H1 (cell line): ENCODE measurements around the gene CCDC169. TPM values are rescaled to one million over a fixed set of nuclear protein-coding genes. Genes with fewer than 3 reads are reported as not detected.

ENCODE experiments used
- CTCF ChIA-PET: fragments of 300-600 bp; sonication (Branson Sonifier 250); formaldehyde crosslinking; loops from one replicate; lab custom pipeline; 2021; ENCODE audit not compliant: partially characterized antibody; lab: Charles Lee
- POLR2A ChIA-PET: fragments of 300-600 bp; sonication (Branson Sonifier 250); formaldehyde crosslinking; loops from one replicate; lab custom pipeline; 2021; ENCODE audit warnings: inconsistent platforms; ENCODE audit not compliant: partially characterized antibody; lab: Charles Lee
- DNase-seq, 2 experiments: peaks; one replicate each; pipeline versions ENCODE4 v3.0.0 to v3.0.0-alpha.2; 2010 to 2022; ENCODE audit warnings: low spot score in 2 of 2, low read depth in 1 of 2, mixed read lengths in 1 of 2
- FAIRE-seq: peaks from 2 replicates; lab custom pipeline; 2011; peaks lifted over from hg19 to GRCh38; lab: Jason Lieb, UNC
- H2AFZ ChIP-seq: 2 replicates; pipeline ENCODE4 v1.8.1; 2012; ENCODE audit warnings: low read length, inconsistent platforms
- H2AK5ac ChIP-seq: 2 replicates; pipeline ENCODE4 v1.6.1; 2013; ENCODE audit warnings: low read depth, low read length
- H2BK120ac ChIP-seq: replicated peaks from 2 replicates; pipeline ENCODE3; 2013; ENCODE audit warnings: low read depth, low read length, inconsistent platforms
- H2BK12ac ChIP-seq: 2 replicates; pipeline ENCODE4 v1.6.1; 2013; ENCODE audit warnings: low read depth, low read length
- H2BK15ac ChIP-seq: 2 replicates; pipeline ENCODE4 v1.6.1; 2013; ENCODE audit warnings: low read length
- H2BK20ac ChIP-seq: 2 replicates; pipeline ENCODE4 v1.6.1; 2013; ENCODE audit warnings: low read length
- H2BK5ac ChIP-seq: 2 replicates; pipeline ENCODE4 v1.6.1; 2013; ENCODE audit warnings: low read depth, low read length
- H3K14ac ChIP-seq: 2 replicates; pipeline ENCODE4 v1.6.1; 2013; ENCODE audit warnings: inconsistent platforms; ENCODE audit not compliant: insufficient read length
- H3K18ac ChIP-seq: 2 replicates; pipeline ENCODE4 v1.6.1; 2013; ENCODE audit warnings: low read length; ENCODE audit errors: extremely low read depth
- H3K23ac ChIP-seq: 2 replicates; pipeline ENCODE4 v1.6.1; 2013; ENCODE audit warnings: inconsistent platforms; ENCODE audit not compliant: insufficient read length
- H3K23me2 ChIP-seq: 2 replicates; pipeline ENCODE4 v1.6.1; 2013; ENCODE audit warnings: low read depth, low read length
- H3K27ac ChIP-seq: 2 replicates; pipeline ENCODE4 v1.6.1; 2011; ENCODE audit warnings: low read depth, low read length, inconsistent platforms
- H3K27me3 ChIP-seq, 4 experiments: replicated peaks in 1 of 4; 1 replicate in 1 of 4; 2 replicates in 3 of 4; pipeline versions ENCODE4 v1.6.1 to v1.8.1; 2011 to 2013; ENCODE audit warnings: low read length in 3 of 4, mild to moderate bottlenecking in 3 of 4, inconsistent platforms in 2 of 4, mixed read lengths in 2 of 4, moderate library complexity in 1 of 4; ENCODE audit not compliant: control insufficient read depth in 3 of 4, insufficient read depth in 3 of 4; ENCODE audit errors: extremely low read depth in 1 of 4
- H3K36me3 ChIP-seq, 4 experiments: 2 replicates each; pipeline versions ENCODE4 v1.6.1 to v1.8.1; 2011 to 2013; ENCODE audit warnings: mild to moderate bottlenecking in 4 of 4, low read length in 3 of 4, moderate library complexity in 2 of 4, control low read depth in 1 of 4, inconsistent platforms in 1 of 4; ENCODE audit not compliant: insufficient read depth in 4 of 4, control insufficient read depth in 2 of 4
- H3K4ac ChIP-seq: replicated peaks from 2 replicates; pipeline ENCODE3; 2013; ENCODE audit warnings: low read length, low read depth, mixed read lengths, inconsistent platforms; ENCODE audit not compliant: insufficient read length
- H3K4me1 ChIP-seq, 4 experiments: replicated peaks in 1 of 4; 1 replicate in 1 of 4; 2 replicates in 3 of 4; pipeline versions ENCODE4 v1.6.1 to v1.8.1; 2011 to 2013; ENCODE audit warnings: low read length in 3 of 4, inconsistent platforms in 2 of 4, mixed read lengths in 1 of 4; ENCODE audit not compliant: insufficient read depth in 4 of 4, control insufficient read depth in 3 of 4
- H3K4me2 ChIP-seq, 2 experiments: 2 replicates each; pipeline versions ENCODE4 v1.6.1 to v1.8.1; 2011 to 2013; ENCODE audit warnings: low read depth in 2 of 2, low read length in 2 of 2, control low read depth in 1 of 2, inconsistent platforms in 1 of 2, mild to moderate bottlenecking in 1 of 2; ENCODE audit not compliant: insufficient read depth in 1 of 2
- H3K4me3 ChIP-seq, 4 experiments: fragments of 200-600, 300-600 bp in 1 of 4; sonication (generic), shearing (Covaris generic), sonication (Bioruptor Twin) in 1 of 4; 2 replicates each; pipeline versions ENCODE4 v1.5.1 to v1.8.1; 2011 to 2016; ENCODE audit warnings: low read length in 4 of 4, low read depth in 3 of 4, control low read depth in 2 of 4, inconsistent platforms in 2 of 4, mild to moderate bottlenecking in 2 of 4, mixed read lengths in 1 of 4, moderate library complexity in 1 of 4; ENCODE audit not compliant: insufficient read depth in 2 of 4; ENCODE audit errors: extremely low read depth in 1 of 4
- H3K56ac ChIP-seq: replicated peaks from 2 replicates; pipeline ENCODE3; 2013; ENCODE audit warnings: low read depth, mild to moderate bottlenecking, mixed read lengths, low read length, inconsistent platforms; ENCODE audit not compliant: insufficient read length
- H3K79me1 ChIP-seq: 2 replicates; pipeline ENCODE4 v1.6.1; 2013; ENCODE audit warnings: low read depth, low read length, control low read depth
- H3K79me2 ChIP-seq, 2 experiments: 2 replicates each; pipeline versions ENCODE4 v1.6.1 to v1.8.1; 2012 to 2013; ENCODE audit warnings: low read length in 2 of 2, mild to moderate bottlenecking in 2 of 2, inconsistent platforms in 1 of 2; ENCODE audit not compliant: insufficient read depth in 2 of 2, control insufficient read depth in 1 of 2
- H3K9ac ChIP-seq, 4 experiments: replicated peaks in 1 of 4; 1 replicate in 1 of 4; 2 replicates in 3 of 4; pipeline versions ENCODE4 v1.6.1 to v1.8.1; 2011 to 2013; ENCODE audit warnings: low read depth in 3 of 4, low read length in 3 of 4, control low read depth in 2 of 4, mild to moderate bottlenecking in 2 of 4, moderate library complexity in 2 of 4, inconsistent platforms in 1 of 4; ENCODE audit errors: extremely low read depth in 1 of 4
- H3K9me3 ChIP-seq, 2 experiments: 2 replicates each; pipeline versions ENCODE4 v1.6.1 to v1.8.1; 2012 to 2013; ENCODE audit warnings: mild to moderate bottlenecking in 2 of 2, moderate library complexity in 2 of 2, control low read depth in 1 of 2, inconsistent platforms in 1 of 2, low read depth in 1 of 2, low read length in 1 of 2, mixed read lengths in 1 of 2; ENCODE audit not compliant: insufficient read depth in 2 of 2
- H4K20me1 ChIP-seq, 2 experiments: replicated peaks in 1 of 2; 2 replicates each; pipeline versions ENCODE3 to v1.8.1; 2011 to 2013; ENCODE audit warnings: inconsistent platforms in 2 of 2, low read length in 2 of 2, mild to moderate bottlenecking in 1 of 2; ENCODE audit not compliant: insufficient read depth in 2 of 2, control insufficient read depth in 1 of 2
- H4K5ac ChIP-seq: 2 replicates; pipeline ENCODE4 v1.6.1; 2013; ENCODE audit warnings: low read length, low read depth, mixed read lengths, inconsistent platforms; ENCODE audit not compliant: insufficient read length
- H4K8ac ChIP-seq: 2 replicates; pipeline ENCODE4 v1.8.0; 2013; ENCODE audit warnings: mild to moderate bottlenecking, moderate library complexity, low read length, inconsistent platforms; ENCODE audit not compliant: insufficient read depth; ENCODE audit errors: extremely low read depth
- H4K91ac ChIP-seq: replicated peaks from 2 replicates; pipeline ENCODE3; 2013; ENCODE audit warnings: low read length, mixed read lengths, inconsistent platforms; ENCODE audit not compliant: insufficient read length
- CEBPB ChIP-seq: IDR thresholded peaks from 2 replicates; pipeline ENCODE4 v1.6.1; 2012; ENCODE audit warnings: low read depth, low read length
- CHD2 ChIP-seq: IDR thresholded peaks from 2 replicates; pipeline ENCODE4 v1.6.1; 2012; ENCODE audit warnings: low read length, improper control_type of control experiment
- CTBP2 ChIP-seq: IDR thresholded peaks from 2 replicates; pipeline ENCODE4 v1.7.0; 2011; ENCODE audit warnings: borderline replicate concordance, mild to moderate bottlenecking, moderate library complexity, mixed read lengths, low read length; ENCODE audit not compliant: insufficient read depth, insufficient read length
- GABPA ChIP-seq: IDR thresholded peaks from 2 replicates; pipeline ENCODE4 v1.6.1; 2011; ENCODE audit warnings: mild to moderate bottlenecking, low read length, moderate library complexity, borderline replicate concordance; ENCODE audit not compliant: insufficient read depth
- GTF2F1 ChIP-seq: IDR thresholded peaks from 2 replicates; pipeline ENCODE4 v1.6.1; 2012; ENCODE audit warnings: low read depth, low read length, improper control_type of control experiment, borderline replicate concordance
- HDAC2 ChIP-seq, 2 experiments: fragments of 300-600 bp in 1 of 2; sonication (generic) in 1 of 2; IDR thresholded peaks; 2 replicates each; pipeline ENCODE4 v1.6.1; 2011 to 2012; ENCODE audit warnings: low read depth in 2 of 2, low read length in 2 of 2, mild to moderate bottlenecking in 2 of 2, moderate library complexity in 2 of 2, borderline replicate concordance in 1 of 2, inconsistent platforms in 1 of 2
- HDAC6 ChIP-seq: IDR thresholded peaks from one replicate; pipeline ENCODE4 v1.7.1; 2012; ENCODE audit warnings: low read depth, mild to moderate bottlenecking, inconsistent platforms, low read length, moderate library complexity
- JUND ChIP-seq: IDR thresholded peaks from 2 replicates; pipeline ENCODE4 v1.6.1; 2011; ENCODE audit warnings: mild to moderate bottlenecking, improper control_type of control experiment, low read length
- KDM4A ChIP-seq: IDR thresholded peaks from one replicate; pipeline ENCODE4 v1.7.1; 2012; ENCODE audit warnings: low read depth, mild to moderate bottlenecking, moderate library complexity, low read length, inconsistent platforms; ENCODE audit not compliant: severe bottlenecking
- KDM5A ChIP-seq: fragments of 200-600 bp; IDR thresholded peaks from 2 replicates; pipeline ENCODE4 v1.7.1; 2012; ENCODE audit warnings: mild to moderate bottlenecking, low read length, inconsistent platforms, mixed read lengths
- RBBP5 ChIP-seq: IDR thresholded peaks from 2 replicates; pipeline ENCODE4 v1.7.1; 2012; ENCODE audit warnings: low read depth, mild to moderate bottlenecking, inconsistent platforms, low read length, moderate library complexity, borderline replicate concordance
- RFX5 ChIP-seq: IDR thresholded peaks from 2 replicates; pipeline ENCODE4 v1.6.1; 2011; ENCODE audit warnings: low read depth, low read length, improper control_type of control experiment, borderline replicate concordance
- RXRA ChIP-seq: IDR thresholded peaks from 2 replicates; pipeline ENCODE4 v1.6.1; 2011; ENCODE audit warnings: low read depth, mild to moderate bottlenecking, low read length, moderate library complexity; ENCODE audit not compliant: insufficient read depth
- SIN3A ChIP-seq, 2 experiments: IDR thresholded peaks in 1 of 2; conservative IDR thresholded peaks in 1 of 2; 2 replicates each; pipeline ENCODE4 v1.6.1; 2011 to 2012; ENCODE audit warnings: low read length in 2 of 2, improper control_type of control experiment in 1 of 2, low read depth in 1 of 2, mild to moderate bottlenecking in 1 of 2
- SP4 ChIP-seq: IDR thresholded peaks from 2 replicates; pipeline ENCODE4 v1.6.1; 2012; ENCODE audit warnings: low read length, inconsistent platforms
- TCF12 ChIP-seq: IDR thresholded peaks from 2 replicates; pipeline ENCODE4 v1.6.1; 2011; ENCODE audit warnings: low read depth, mild to moderate bottlenecking, low read length
- polyA plus RNA-seq, 7 experiments: library from polyadenylated mRNA; depleted of rRNA in 3 of 7; stranded (reverse) in 5 of 7; unstranded in 2 of 7; fragments of >200 nt in 5 of 7; fragments of 200-250 nt in 2 of 7; gene quantifications; 1 replicate in 5 of 7; 2 replicates in 1 of 7; 4 replicates in 1 of 7; pipeline versions ENCODE4 v1.2.1 to v1.2.3, GENCODE V29; 2011 to 2013; ENCODE audit warnings: missing spikeins in 2 of 7, mixed read lengths in 2 of 7
- total RNA-seq: library from RNA; stranded (reverse); fragmentation: NEBNext Ultra II Directional; extraction: Animal tissue kit (Norgen Biotek cat#: 25700); gene quantifications from 2 replicates; pipeline ENCODE4 v1.2.1, GENCODE V29; 2021

Gene CCDC169
- total and polyA plus RNA-seq, 2 of the 8 experiments (the other 6 are each of a cell fraction or from before 2014, with no cell fraction given), result 7.2 to 44.0 TPM

DNA sequence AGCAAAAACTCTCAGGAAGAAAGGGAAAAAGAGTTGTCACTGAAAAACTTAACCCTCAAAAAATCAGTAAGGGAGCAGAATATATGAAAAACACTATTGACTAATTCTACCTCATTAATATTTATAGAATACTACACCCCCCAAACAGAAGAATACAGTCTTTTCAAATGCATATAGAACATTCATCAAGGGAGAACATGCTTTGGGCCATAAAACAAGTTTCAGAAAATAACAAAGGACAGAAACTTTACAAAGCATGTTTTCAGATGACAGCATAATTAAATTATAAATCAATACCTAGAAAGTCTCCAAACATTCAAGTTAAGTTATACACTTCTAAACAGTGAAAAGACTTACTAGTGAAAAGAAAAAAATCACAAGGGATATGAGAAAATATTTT, 113.7 kb downstream of the CCDC169 start:
- Histone ChIP-seq H2BK120ac (no peak overlapping the region), H3K36me3 (peaks cover 0 to 3% (median 0%) of the 10 kb centered on the region in 4 experiments; a peak in 1 of 8 replicates), H3K27me3 (no peaks in the 10 kb centered on the region), H3K23ac (no peak overlapping the region), H3K18ac (no peak overlapping the region), H3K56ac (no peak overlapping the region), H2BK12ac (no peak overlapping the region), H3K23me2 (no peaks in the 10 kb centered on the region), H3K9me3 (no peaks in the 10 kb centered on the region), H2BK20ac (no peak overlapping the region), H4K91ac (no peak overlapping the region), H2BK15ac (no peak overlapping the region), H3K4me1 (no peaks in the 10 kb centered on the region), H3K4me3 (no peak overlapping the region), H4K5ac (no peak overlapping the region), H2BK5ac (no peak overlapping the region), H4K20me1 (no peaks in the 10 kb centered on the region), H2AFZ (no peak overlapping the region), H2AK5ac (no peak overlapping the region), H3K14ac (no peak overlapping the region), H3K9ac (no peak overlapping the region), H3K4me2 (no peak overlapping the region), H3K79me2 (no peaks in the 10 kb centered on the region), H3K27ac (no peak overlapping the region), H3K4ac (no peak overlapping the region), H3K79me1 (no peaks in the 10 kb centered on the region), H4K8ac (no peak overlapping the region)
- FAIRE-seq (no peak), DNase-seq (no peak)
- POLR2A ChIA-PET, result no interaction called here
- CTCF ChIA-PET, result interaction anchor here (0.9 kb wide), 1 partner anchor 30 kb away, joined by 3 read pairs; the partner anchor contains the start of gene SOHLH2
- TF ChIP-seq JUND (no peak), GTF2F1 (no peak), SIN3A (conservative IDR thresholded peaks at IDR 0.05 in 1 of 2, IDR thresholded peaks at IDR 0.05 in 1 of 2; ENCODE audit: low read depth in 1 of 2, low read length in 2 of 2) (no peak), CTBP2 (no peak), KDM5A (no peak), RFX5 (no peak), HDAC2 (IDR thresholded peaks at IDR 0.05; ENCODE audit: borderline replicate concordance in 1 of 2, low read depth in 2 of 2, low read length in 2 of 2) (no peak), RXRA (no peak), TCF12 (no peak), HDAC6 (no peak), CHD2 (no peak), KDM4A (no peak), GABPA (no peak), CEBPB (no peak), RBBP5 (no peak), SP4 (no peak)
